HS-27A (cell line): ENCODE data around the gene DOCK6.

Source experiments
- DNase-seq: peaks from one replicate; pipeline ENCODE4 v3.0.0-alpha.2; 2012; ENCODE audit warnings: low read depth, missing footprints

The DOCK6 gene

GRCh38 chr19:11223200-11223599 is 39.1 kb downstream of the DOCK6 start:
- DNase-seq, result no peak

GRCh38 chr19:11221082-11221598 is 41.2 kb downstream of the DOCK6 start:
- DNase-seq, result no peak

- no peak for DNase-seq
These were observed 47.9 kb downstream of the DOCK6 start for GRCh38 chr19:11214387-11214786.

GRCh38 chr19:11210656-11210928 is 51.7 kb downstream of the DOCK6 start:
- DNase-seq, result no peak

GRCh38 chr19:11209839-11210655 is 52.3 kb downstream of the DOCK6 start:
- no peak for DNase-seq

- no peak for DNase-seq
These were observed 53.5 kb downstream of the DOCK6 start for GRCh38 chr19:11208561-11209471.

- DNase-seq, result no peak
These were observed 56.3 kb downstream of the DOCK6 start for GRCh38 chr19:11205939-11206570.

GRCh38 chr19:11204943-11205349 is 57.4 kb downstream of the DOCK6 start:
- DNase-seq, result peak; percentile 20

- DNase-seq, result no peak
These were observed 58.2 kb downstream of the DOCK6 start for GRCh38 chr19:11204076-11204602.

- peak; percentile 87 for DNase-seq
These were observed 58.9 kb downstream of the DOCK6 start for GRCh38 chr19:11203194-11204075.

GRCh38 chr19:11202488-11203193 is 59.7 kb downstream of the DOCK6 start:
- no peak for DNase-seq

GRCh38 chr19:11201791-11202190 is 60.5 kb downstream of the DOCK6 start:
- no peak for DNase-seq

GRCh38 chr19:11200931-11201330 is 61.4 kb downstream of the DOCK6 start:
- no peak for DNase-seq

GRCh38 chr19:11200015-11200574 is 62.2 kb downstream of the DOCK6 start:
- no peak for DNase-seq

GRCh38 chr19:11199517-11199916 is 62.8 kb downstream of the DOCK6 start:
- no peak for DNase-seq

- DNase-seq, result no peak
These were observed 63.4 kb downstream of the DOCK6 start for GRCh38 chr19:11198769-11199424.

GRCh38 chr19:11198175-11198534 is 64.2 kb downstream of the DOCK6 start:
- no peak for DNase-seq

- peak; percentile 23 for DNase-seq
These were observed 64.8 kb downstream of the DOCK6 start, which contains the start of gene KANK2 for GRCh38 chr19:11197291-11198174. KANK2 (minus strand) TSS chr19:11197545; CDS start chr19:11194511, 3,034 bp downstream.
